Measurements from ENCODE around the gene ABHD16B. TPM values are rescaled to one million over a fixed set of nuclear protein-coding genes. Genes with fewer than 3 reads are reported as not detected.

The ABHD16B gene
- total and polyA plus RNA-seq, 2 donors (not counting 1 experiment from before 2014, with no cell fraction given) = not detected

- no peak overlapping the region for H2AFZ ChIP-seq (ENCODE audit: insufficient read depth, low read depth, low read length, poor library complexity, severe bottlenecking)
- peaks cover 0 to 67% (median 21%) of the 10 kb centered on the region in 4 experiments for H3K27me3 ChIP-seq (replicated peaks in 1 of 4; ENCODE audit: control extremely low read depth in 1 of 4, control insufficient read depth in 3 of 4, insufficient read depth in 4 of 4, low read length in 3 of 4)
- no peak overlapping the region for H3K27ac ChIP-seq (ENCODE audit: low read length in 2 of 2)
- H3K9me3 ChIP-seq (ENCODE audit: control extremely low read depth in 1 of 3, control insufficient read depth in 2 of 3, insufficient read depth in 1 of 3, low read length in 2 of 3) = no peaks in the 10 kb centered on the region
- H3K4me2 ChIP-seq (replicated peaks; ENCODE audit: low read depth, low read length, poor library complexity, severe bottlenecking) = peak overlapping the region; percentile 12
- DNase-seq = peak; percentile 30
- H3K4me1 Mint-ChIP-seq = peaks cover 25% of the 10 kb centered on the region
- no peaks in the 10 kb centered on the region for H3K9me3 Mint-ChIP-seq (ENCODE audit: insufficient read depth)
- CTCF ChIA-PET = no interaction called here
- H3K27ac Mint-ChIP-seq = no peak overlapping the region
- H3K27me3 Mint-ChIP-seq = peaks cover 31% of the 10 kb centered on the region
- no peaks in the 10 kb centered on the region for H3K36me3 ChIP-seq (replicated peaks in 1 of 2; ENCODE audit: control extremely low read depth in 1 of 2, control insufficient read depth in 1 of 2, extremely low read depth in 1 of 2, insufficient read depth in 2 of 2, low read length in 1 of 2)
- no peak overlapping the region for H3K4me3 Mint-ChIP-seq
- WGBS (ENCODE audit: insufficient coverage) = 3% methylated on average over 16 of the region's 24 CpGs
- POLR2A ChIA-PET = no interaction called here
- H4K20me1 ChIP-seq (ENCODE audit: control insufficient read depth, insufficient read depth, low read length, poor library complexity, severe bottlenecking) = no peaks in the 10 kb centered on the region
- no peak overlapping the region for H3K9ac ChIP-seq (ENCODE audit: low read length)
- TF ChIP-seq CTCF (IDR thresholded peaks at IDR 0.05) (no peak), EZH2 (IDR thresholded peaks at IDR 0.05; ENCODE audit: borderline replicate concordance, insufficient read depth, low read depth, low read length, poor library complexity, severe bottlenecking) (no peak)
- no peak overlapping the region for H3K4me3 ChIP-seq (ENCODE audit: control extremely low read depth in 1 of 5, extremely low read depth in 1 of 5, insufficient read depth in 1 of 5, low read depth in 2 of 5, low read length in 4 of 5)
- H3K79me2 ChIP-seq (ENCODE audit: control insufficient read depth, insufficient read depth, low read length) = no peaks in the 10 kb centered on the region
- no peak for ATAC-seq (ENCODE audit: low read depth)
- intact Hi-C loops (cut with micrococcal nuclease) = no loop called here
- H3K4me1 ChIP-seq (ENCODE audit: control insufficient read depth in 2 of 2, insufficient read depth in 2 of 2, low read length in 2 of 2) = peaks cover 36 to 57% of the 10 kb centered on the region in 2 donors
Measured at GRCh38 chr20:63846128-63846771, 15.0 kb upstream of the ABHD16B start.

GRCh38 chr20:63846888-63847236 is 14.4 kb upstream of the ABHD16B start:
- POLR2A ChIA-PET = no interaction called here
- DNase-seq (no peak), ATAC-seq (ENCODE audit: low read depth) (no peak)
- no peak for TF ChIP-seq EZH2 (IDR thresholded peaks at IDR 0.05; ENCODE audit: borderline replicate concordance, insufficient read depth, low read depth, low read length, poor library complexity, severe bottlenecking)
- TF ChIP-seq CTCF (IDR thresholded peaks at IDR 0.05) = no peak
- Histone ChIP-seq H3K36me3 (replicated peaks in 1 of 2; ENCODE audit: control extremely low read depth in 1 of 2, control insufficient read depth in 1 of 2, extremely low read depth in 1 of 2, insufficient read depth in 2 of 2, low read length in 1 of 2) (no peaks in the 10 kb centered on the region), H3K4me3 (ENCODE audit: control extremely low read depth in 1 of 5, extremely low read depth in 1 of 5, insufficient read depth in 1 of 5, low read depth in 2 of 5, low read length in 4 of 5) (no peak overlapping the region), H3K4me2 (replicated peaks; ENCODE audit: low read depth, low read length, poor library complexity, severe bottlenecking) (no peak overlapping the region), H3K79me2 (ENCODE audit: control insufficient read depth, insufficient read depth, low read length) (no peaks in the 10 kb centered on the region), H3K4me1 (ENCODE audit: control insufficient read depth in 2 of 2, insufficient read depth in 2 of 2, low read length in 2 of 2) (peaks cover 35 to 55% of the 10 kb centered on the region in 2 donors), H3K27me3 (replicated peaks in 1 of 4; ENCODE audit: control extremely low read depth in 1 of 4, control insufficient read depth in 3 of 4, insufficient read depth in 4 of 4, low read length in 3 of 4) (peaks cover 0 to 68% (median 22%) of the 10 kb centered on the region in 4 experiments), H3K9ac (ENCODE audit: low read length) (no peak overlapping the region), H4K20me1 (ENCODE audit: control insufficient read depth, insufficient read depth, low read length, poor library complexity, severe bottlenecking) (no peaks in the 10 kb centered on the region), H3K27ac (ENCODE audit: low read length in 2 of 2) (no peak overlapping the region), H3K9me3 (ENCODE audit: control extremely low read depth in 1 of 3, control insufficient read depth in 2 of 3, insufficient read depth in 1 of 3, low read length in 2 of 3) (no peaks in the 10 kb centered on the region), H2AFZ (ENCODE audit: insufficient read depth, low read depth, low read length, poor library complexity, severe bottlenecking) (no peak overlapping the region)
- CTCF ChIA-PET = no interaction called here
- Mint-ChIP-seq H3K4me1 (peaks cover 23% of the 10 kb centered on the region), H3K27me3 (peaks cover 33% of the 10 kb centered on the region), H3K9me3 (ENCODE audit: insufficient read depth) (no peaks in the 10 kb centered on the region), H3K4me3 (no peak overlapping the region), H3K27ac (no peak overlapping the region)
- WGBS (ENCODE audit: insufficient coverage) = 46% methylated on average over 3 of the region's 3 CpGs
- intact Hi-C loops (cut with micrococcal nuclease) = no loop called here
